IMR-90 (cell line): ENCODE measurements around the gene ECT2. TPM values are rescaled to one million over a fixed set of nuclear protein-coding genes. Genes with fewer than 3 reads are reported as not detected.

Source experiments
- ATAC-seq: fragments of 200-7000 bp; cut with Tn5 transposase; 2 replicates; pipeline ENCODE4 v1.9.1; 2020; ENCODE audit warnings: low read depth, mild to moderate bottlenecking, moderate library complexity
- BruUV-seq: library from RNA; stranded (reverse); fragments of 400-500 nt; replicated peaks from 2 replicates; lab custom pipeline; 2021; lab: Mats Ljungman, UMichigan
- CTCF ChIA-PET: fragments of 300-600 bp; formaldehyde crosslinking; extraction: SDS; loops from one replicate; lab custom pipeline; 2021; ENCODE audit warnings: antibody characterized with exemption; lab: Yijun Ruan, JAX
- POLR2A ChIA-PET: fragments of 300-600 bp; sonication (Branson Sonifier 250); formaldehyde crosslinking; loops from one replicate; lab custom pipeline; 2022; ENCODE audit warnings: antibody characterized with exemption; ENCODE audit not compliant: unreplicated experiment; lab: Charles Lee
- DNase-seq: peaks from one replicate; pipeline ENCODE4 v3.0.0; 2013
- H2AFZ ChIP-seq: replicated peaks from 2 replicates; pipeline ENCODE3; 2013; ENCODE audit warnings: low read length, mild to moderate bottlenecking; ENCODE audit not compliant: poor library complexity
- H2AK5ac ChIP-seq: 2 replicates; pipeline ENCODE4 v1.6.1; 2013; ENCODE audit warnings: low read depth, low read length, inconsistent platforms
- H2AK9ac ChIP-seq: replicated peaks from 2 replicates; pipeline ENCODE3; 2013; ENCODE audit warnings: mild to moderate bottlenecking, low read depth, low read length, moderate library complexity; ENCODE audit not compliant: poor library complexity
- H2BK120ac ChIP-seq: 2 replicates; pipeline ENCODE4 v1.6.1; 2013; ENCODE audit warnings: low read depth, low read length, inconsistent platforms
- H2BK15ac ChIP-seq: 3 replicates; pipeline ENCODE4 v1.6.1; 2013; ENCODE audit warnings: low read depth, low read length, inconsistent platforms
- H2BK20ac ChIP-seq: 2 replicates; pipeline ENCODE4 v1.6.1; 2013; ENCODE audit warnings: low read depth, mild to moderate bottlenecking, inconsistent platforms, low read length, moderate library complexity
- H2BK5ac ChIP-seq: 2 replicates; pipeline ENCODE4 v1.6.1; 2013; ENCODE audit warnings: mild to moderate bottlenecking, low read depth, low read length, inconsistent platforms; ENCODE audit not compliant: poor library complexity, severe bottlenecking
- H3K14ac ChIP-seq: replicated peaks from 2 replicates; pipeline ENCODE4 v1.6.1; 2013; ENCODE audit warnings: low read depth, low read length, inconsistent platforms
- H3K18ac ChIP-seq: 2 replicates; pipeline ENCODE4 v1.6.1; 2013; ENCODE audit warnings: low read depth, low read length, control low read depth
- H3K23ac ChIP-seq: 2 replicates; pipeline ENCODE4 v1.6.1; 2013; ENCODE audit warnings: low read depth, low read length, inconsistent platforms
- H3K27ac ChIP-seq: 2 replicates; pipeline ENCODE4 v1.5.1; 2013; ENCODE audit warnings: mild to moderate bottlenecking, control low read depth, low read length; ENCODE audit not compliant: insufficient read depth
- H3K27me3 ChIP-seq: 2 replicates; pipeline ENCODE4 v1.6.1; 2013; ENCODE audit warnings: low read length; ENCODE audit not compliant: control insufficient read depth, insufficient read depth
- H3K36me3 ChIP-seq: 2 replicates; pipeline ENCODE4 v1.6.1; 2013; ENCODE audit warnings: low read length, mixed read lengths; ENCODE audit not compliant: control insufficient read depth, insufficient read depth
- H3K4ac ChIP-seq: 2 replicates; pipeline ENCODE4 v1.6.1; 2013; ENCODE audit warnings: low read depth, low read length, inconsistent platforms
- H3K4me1 ChIP-seq: 2 replicates; pipeline ENCODE4 v1.6.1; 2013; ENCODE audit warnings: low read length, mixed read lengths; ENCODE audit not compliant: control insufficient read depth, insufficient read depth
- H3K4me2 ChIP-seq: 2 replicates; pipeline ENCODE4 v1.6.1; 2013; ENCODE audit warnings: low read depth, mild to moderate bottlenecking, control low read depth, low read length, moderate library complexity
- H3K4me3 ChIP-seq: 2 replicates; pipeline ENCODE4 v1.5.1; 2013; ENCODE audit warnings: low read depth, mild to moderate bottlenecking, control low read depth, low read length, moderate library complexity; ENCODE audit not compliant: insufficient read depth
- H3K56ac ChIP-seq: 2 replicates; pipeline ENCODE4 v1.6.1; 2013; ENCODE audit warnings: low read length, inconsistent platforms; ENCODE audit not compliant: insufficient read depth; ENCODE audit errors: extremely low read depth
- H3K79me1 ChIP-seq, 2 experiments: 2 replicates each; pipeline ENCODE4 v1.6.1; 2013; ENCODE audit warnings: low read length in 2 of 2, inconsistent platforms in 1 of 2, low read depth in 1 of 2
- H3K9ac ChIP-seq: 2 replicates; pipeline ENCODE4 v1.6.1; 2013; ENCODE audit warnings: low read depth, low read length, control low read depth
- H3K9me1 ChIP-seq: 2 replicates; pipeline ENCODE4 v1.6.1; 2013; ENCODE audit warnings: low read length, inconsistent platforms; ENCODE audit not compliant: insufficient read depth
- H3K9me3 ChIP-seq: 2 replicates; pipeline ENCODE4 v1.6.1; 2013; ENCODE audit warnings: low read length; ENCODE audit not compliant: control insufficient read depth, insufficient read depth
- H4K20me1 ChIP-seq: 2 replicates; pipeline ENCODE4 v1.6.1; 2013; ENCODE audit warnings: low read length, inconsistent platforms; ENCODE audit not compliant: insufficient read depth
- H4K5ac ChIP-seq: 2 replicates; pipeline ENCODE4 v1.6.1; 2013; ENCODE audit warnings: mild to moderate bottlenecking, low read depth, low read length, control low read depth
- H4K8ac ChIP-seq, 2 experiments: 2 replicates each; pipeline ENCODE4 v1.6.1; 2013; ENCODE audit warnings: low read depth in 2 of 2, low read length in 2 of 2, control low read depth in 1 of 2, inconsistent platforms in 1 of 2
- H4K91ac ChIP-seq: 2 replicates; pipeline ENCODE4 v1.6.1; 2013; ENCODE audit warnings: low read depth, low read length, inconsistent platforms; ENCODE audit not compliant: insufficient read depth
- FOS ChIP-seq: fragments of 150-350 bp; IDR thresholded peaks from 2 replicates; pipeline ENCODE4 v1.6.1; 2016; ENCODE audit warnings: low read depth, low read length
- MXI1 ChIP-seq: IDR thresholded peaks from 2 replicates; pipeline ENCODE4 v1.6.1; 2012; ENCODE audit warnings: low read depth, mild to moderate bottlenecking, low read length, moderate library complexity, borderline replicate concordance
- RAD21 ChIP-seq: IDR thresholded peaks from 2 replicates; pipeline ENCODE4 v1.6.1; 2012; ENCODE audit warnings: low read length, improper control_type of control experiment
- RCOR1 ChIP-seq: IDR thresholded peaks from 2 replicates; pipeline ENCODE4 v1.6.1; 2012; ENCODE audit warnings: mild to moderate bottlenecking, low read length, improper control_type of control experiment; ENCODE audit not compliant: insufficient replicate concordance
- WGBS, 2 experiments: methylation state at CpG; one replicate each; pipeline versions ENCODE4 v1.1.5 to v1.1.7; 2013; ENCODE audit warnings: missing lambda C conversion rate in 2 of 2; ENCODE audit not compliant: insufficient read length in 1 of 2; ENCODE audit errors: extremely low coverage in 2 of 2; 5-methylcytosine and 5-hydroxymethylcytosine counted together
- dilution Hi-C: fragments of 300-500 bp; cut with HindIII; formaldehyde crosslinking; loops from one replicate; pipeline ENCODE4 v1.14.3; 2018; ENCODE audit warnings: low sequenced_read_pairs; ENCODE audit not compliant: unreplicated experiment
- in situ Hi-C: fragments of 300-500 bp; cut with MboI; formaldehyde crosslinking; loops from 3 replicates; pipeline ENCODE4 v1.14.3; 2019; ENCODE audit warnings: low sequenced_read_pairs, inconsistent platforms, mixed read lengths
- intact Hi-C: fragments of 100-400 bp; cut with micrococcal nuclease; formaldehyde crosslinking; loops from 2 replicates; pipeline ENCODE4 v1.10.0; 2022
- polyA plus RNA-seq, 3 experiments: library from polyadenylated mRNA; depleted of rRNA; stranded (reverse); fragments of >200 nt; gene quantifications; 2 replicates each; pipeline ENCODE4 v1.2.3, GENCODE V29; 2012; ENCODE audit warnings: low replicate concordance in 1 of 3
- total RNA-seq: library from RNA; depleted of rRNA; stranded (reverse); fragments of >200 nt; gene quantifications from 2 replicates; pipeline ENCODE4 v1.2.3, GENCODE V29; 2012

Gene ECT2
- total and polyA plus RNA-seq, 2 of the 4 experiments (the other 2 are of a cell fraction) = 18.1 to 37.8 TPM

DNA sequence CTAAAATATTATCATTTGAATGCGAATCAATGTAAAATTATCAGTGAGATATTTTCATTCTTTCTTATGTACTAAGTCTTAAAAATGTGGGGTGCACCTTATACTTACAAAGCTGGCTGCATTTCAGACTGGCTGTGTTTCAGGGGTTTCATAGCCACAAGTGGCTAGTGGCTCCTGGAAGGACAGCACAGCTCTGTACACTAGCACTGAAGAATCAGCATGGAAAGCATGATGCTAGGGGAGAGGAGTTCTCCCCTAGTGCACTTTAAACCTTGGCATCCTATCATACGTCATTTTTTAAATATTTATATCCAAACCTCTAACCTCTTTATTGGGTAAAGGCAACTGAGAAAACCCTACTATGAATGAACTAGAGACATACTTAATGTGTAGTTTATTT lies 66.4 kb downstream of the ECT2 start:
- DNase-seq (no peak), ATAC-seq (0 out of 2 replicates have a peak, but pooled peaks have one; percentile 17)
- H2BK5ac ChIP-seq = no peak overlapping the region
- H4K91ac ChIP-seq = no peak overlapping the region
- H3K4me2 ChIP-seq = no peak overlapping the region
- H3K18ac ChIP-seq = no peak overlapping the region
- no peak overlapping the region for H3K56ac ChIP-seq
- no peak overlapping the region for H4K8ac ChIP-seq
- H2BK15ac ChIP-seq = no peak overlapping the region
- H2AFZ ChIP-seq = no peak overlapping the region
- no peak overlapping the region for H3K14ac ChIP-seq
- H3K27ac ChIP-seq = no peak overlapping the region
- ChIA-PET CTCF (no interaction called here), POLR2A (no interaction called here)
- no peak overlapping the region for H3K4ac ChIP-seq
- dilution Hi-C loops (no loop called here), intact Hi-C loops (no loop called here), in situ Hi-C loops (no loop called here)
- no TSS peak for BruUV-seq
- H3K23ac ChIP-seq = no peak overlapping the region
- WGBS, 2 experiments = no CpG with 5 or more reads among the region's 2 CpGs
- no peak overlapping the region for H3K9ac ChIP-seq
- no peaks in the 10 kb centered on the region for H4K20me1 ChIP-seq
- no peak overlapping the region for H4K5ac ChIP-seq
- H3K9me3 ChIP-seq = no peaks in the 10 kb centered on the region
- no peaks in the 10 kb centered on the region for H3K4me1 ChIP-seq
- H2BK120ac ChIP-seq = no peak overlapping the region
- H3K79me1 ChIP-seq = peaks cover 5 to 6% of the 10 kb centered on the region in 2 experiments
- no peak overlapping the region for H2AK9ac ChIP-seq
- no peak overlapping the region for H2BK20ac ChIP-seq
- H3K4me3 ChIP-seq = no peak overlapping the region
- TF ChIP-seq FOS = no peak
- TF ChIP-seq RCOR1 = no peak
- no peak for TF ChIP-seq RAD21
- no peak for TF ChIP-seq MXI1
- no peak overlapping the region for H2AK5ac ChIP-seq
- no peaks in the 10 kb centered on the region for H3K27me3 ChIP-seq
- H3K9me1 ChIP-seq = no peaks in the 10 kb centered on the region
- 0 out of 2 replicates have a peak, but pooled peaks cover 1% of the 10 kb centered on the region for H3K36me3 ChIP-seq
